ENCODE measurements around the gene TMEM175. TPM values are rescaled to one million over a fixed set of nuclear protein-coding genes. Genes with fewer than 3 reads are reported as not detected.
A peak's percentile ranks its signal among the peaks of the same experiment; 100 is the strongest.

TMEM175 gene
- polyA plus RNA-seq, 1 of the 3 experiments (the other 2 are of a cell fraction) = 54.2 TPM

DNA sequence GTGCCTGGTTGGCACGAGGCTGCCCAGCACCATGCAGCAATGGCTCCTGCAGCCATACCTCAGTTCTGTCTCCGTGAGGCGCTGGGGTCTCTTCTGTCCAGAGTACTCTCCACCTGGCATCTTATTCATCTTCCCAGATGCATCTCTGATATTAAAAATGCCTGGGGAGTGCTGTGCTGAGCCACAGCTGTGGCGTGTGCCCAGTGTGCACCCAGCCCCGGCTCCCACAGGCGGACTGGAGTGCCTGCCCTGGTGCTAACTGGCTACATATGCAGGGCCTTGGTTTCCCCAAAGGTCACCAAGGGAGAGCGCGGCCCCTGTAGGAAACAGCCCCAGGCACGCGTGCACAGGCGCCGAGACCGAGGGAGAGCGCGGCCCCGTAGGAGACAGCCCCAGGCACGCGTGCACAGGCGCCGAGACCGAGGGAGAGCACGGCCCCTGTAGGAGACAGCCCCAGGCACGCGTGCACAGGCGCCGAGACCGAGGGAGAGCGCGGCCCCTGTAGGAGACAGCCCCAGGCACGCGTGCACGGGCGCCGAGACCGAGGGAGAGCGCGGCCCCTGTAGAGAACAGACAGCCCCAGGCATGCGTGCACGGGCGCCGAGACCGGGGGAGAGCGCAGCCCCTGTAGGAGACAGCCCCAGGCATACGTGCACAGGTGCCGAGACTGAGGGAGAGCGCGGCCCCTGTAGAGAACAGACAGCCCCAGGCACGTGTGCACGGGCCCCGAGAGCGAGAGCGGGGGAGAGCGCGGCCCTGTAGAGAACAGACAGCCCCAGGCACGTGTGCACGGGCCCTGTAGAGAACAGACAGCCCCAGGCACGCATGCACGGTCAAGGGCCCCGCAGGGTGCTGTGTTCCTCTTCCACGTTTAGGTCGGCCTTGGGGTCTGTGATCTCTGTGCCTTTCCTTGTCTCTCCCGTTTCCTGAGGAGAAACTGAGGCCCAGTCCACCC lies 14.5 kb downstream of the TMEM175 start:
- H3K36me3 ChIP-seq (replicated peaks in 1 of 2; ENCODE audit: control insufficient read depth in 1 of 2, insufficient read depth in 2 of 2, low read length in 1 of 2) = no peaks in the 10 kb centered on the region
- no peak overlapping the region for H3K4me2 ChIP-seq
- WGBS (ENCODE audit: low lambda C conversion rate) = 88% methylated on average over 27 of the region's 62 CpGs
- no peaks in the 10 kb centered on the region for H3F3A ChIP-seq (replicated peaks; ENCODE audit: insufficient read depth)
- H3K27me3 ChIP-seq (ENCODE audit: insufficient read depth) = no peaks in the 10 kb centered on the region
- no peak for TF ChIP-seq TCF12 (IDR thresholded peaks at IDR 0.05)
- TF ChIP-seq SMC3 (IDR thresholded peaks at IDR 0.05; ENCODE audit: low read depth, low read length) = no peak
- TF ChIP-seq, protein P1, sequence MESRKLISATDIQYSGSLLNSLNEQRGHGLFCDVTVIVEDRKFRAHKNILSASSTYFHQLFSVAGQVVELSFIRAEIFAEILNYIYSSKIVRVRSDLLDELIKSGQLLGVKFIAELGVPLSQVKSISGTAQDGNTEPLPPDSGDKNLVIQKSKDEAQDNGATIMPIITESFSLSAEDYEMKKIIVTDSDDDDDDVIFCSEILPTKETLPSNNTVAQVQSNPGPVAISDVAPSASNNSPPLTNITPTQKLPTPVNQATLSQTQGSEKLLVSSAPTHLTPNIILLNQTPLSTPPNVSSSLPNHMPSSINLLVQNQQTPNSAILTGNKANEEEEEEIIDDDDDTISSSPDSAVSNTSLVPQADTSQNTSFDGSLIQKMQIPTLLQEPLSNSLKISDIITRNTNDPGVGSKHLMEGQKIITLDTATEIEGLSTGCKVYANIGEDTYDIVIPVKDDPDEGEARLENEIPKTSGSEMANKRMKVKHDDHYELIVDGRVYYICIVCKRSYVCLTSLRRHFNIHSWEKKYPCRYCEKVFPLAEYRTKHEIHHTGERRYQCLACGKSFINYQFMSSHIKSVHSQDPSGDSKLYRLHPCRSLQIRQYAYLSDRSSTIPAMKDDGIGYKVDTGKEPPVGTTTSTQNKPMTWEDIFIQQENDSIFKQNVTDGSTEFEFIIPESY (IDR thresholded peaks at IDR 0.05; ENCODE audit: borderline replicate concordance, low read depth) = no peak
- no peak for TF ChIP-seq MXI1 (IDR thresholded peaks at IDR 0.05; ENCODE audit: low read depth, low read length)
- TF ChIP-seq ELF1 (IDR thresholded peaks at IDR 0.05) = no peak
- no peak for TF ChIP-seq CHD2 (IDR thresholded peaks at IDR 0.05; ENCODE audit: low read length, partially characterized antibody)
- no peak for TF ChIP-seq MEF2A (IDR thresholded peaks at IDR 0.05; ENCODE audit: borderline replicate concordance, low read depth)
- no peak for TF ChIP-seq GABPA (IDR thresholded peaks at IDR 0.05; ENCODE audit: low read depth)
- no peak for TF ChIP-seq TEAD4 (IDR thresholded peaks at IDR 0.05; ENCODE audit: borderline replicate concordance, insufficient read depth)
- no peak for TF ChIP-seq EP300 (IDR thresholded peaks at IDR 0.05; ENCODE audit: borderline replicate concordance in 1 of 2, low read depth in 1 of 2, low read length in 1 of 2)
- H2AFZ ChIP-seq (ENCODE audit: low read depth) = no peak overlapping the region
- H3K79me2 ChIP-seq (ENCODE audit: insufficient read depth) = no peaks in the 10 kb centered on the region
- H3K9me2 ChIP-seq = no peaks in the 10 kb centered on the region
- no peak overlapping the region for H3K4me3 ChIP-seq (ENCODE audit: low read depth in 2 of 2, low read length in 1 of 2)
- peak; percentile 12 for DNase-seq
- no peaks in the 10 kb centered on the region for H4K20me1 ChIP-seq (ENCODE audit: insufficient read depth)
- no peaks in the 10 kb centered on the region for H3K9me3 ChIP-seq
- no peak overlapping the region for H3K27ac ChIP-seq (ENCODE audit: low read depth in 2 of 2, low read length in 1 of 2)
- H3K4me1 ChIP-seq (ENCODE audit: control insufficient read depth in 1 of 2, insufficient read depth in 2 of 2, low read depth in 1 of 2, low read length in 1 of 2) = no peaks in the 10 kb centered on the region
- CTCF ChIA-PET = no interaction called here
- H3K9ac ChIP-seq = no peak overlapping the region
- POLR2A ChIA-PET = no interaction called here

DNA sequence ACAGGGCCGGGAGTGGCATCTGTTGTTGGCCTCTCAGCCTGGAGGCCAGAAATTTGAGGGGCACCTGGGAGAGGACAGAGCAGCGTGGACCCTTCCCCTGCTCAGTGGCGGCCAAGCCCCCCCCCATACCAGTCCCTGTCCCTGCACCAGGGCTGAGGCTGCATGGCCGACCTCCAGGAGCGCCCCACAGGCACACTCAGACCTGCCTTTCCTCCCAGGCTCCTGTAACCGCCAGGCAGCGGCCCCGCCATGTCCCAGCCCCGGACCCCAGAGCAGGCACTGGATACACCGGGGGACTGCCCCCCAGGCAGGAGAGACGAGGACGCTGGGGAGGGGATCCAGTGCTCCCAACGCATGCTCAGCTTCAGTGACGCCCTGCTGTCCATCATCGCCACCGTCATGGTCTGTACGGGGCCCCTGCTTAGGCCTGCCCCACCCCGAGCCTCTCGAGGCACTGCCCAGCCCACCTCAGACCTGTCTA lies 15.3 kb downstream of the TMEM175 start:
- POLR2A ChIA-PET = no interaction called here
- TF ChIP-seq RFX5 (IDR thresholded peaks at IDR 0.05; ENCODE audit: low read length) (no peak), GATA2 (CRISPR knock-in tag; IDR thresholded peaks at IDR 0.05) (no peak), NRF1 (IDR thresholded peaks at IDR 0.05; ENCODE audit: low read depth, low read length) (no peak), ELF1 (IDR thresholded peaks at IDR 0.05) (no peak), FOXJ3 (CRISPR knock-in tag; IDR thresholded peaks at IDR 0.05) (no peak), SIN3A (IDR thresholded peaks at IDR 0.05; ENCODE audit: borderline replicate concordance, low read depth, low read length) (no peak), TCF12 (IDR thresholded peaks at IDR 0.05) (no peak), POLR2AphosphoS5 (IDR thresholded peaks at IDR 0.05; ENCODE audit: low read depth, low read length) (no peak), GABPA (IDR thresholded peaks at IDR 0.05; ENCODE audit: low read depth) (no peak)
- TF ChIP-seq, protein P2, sequence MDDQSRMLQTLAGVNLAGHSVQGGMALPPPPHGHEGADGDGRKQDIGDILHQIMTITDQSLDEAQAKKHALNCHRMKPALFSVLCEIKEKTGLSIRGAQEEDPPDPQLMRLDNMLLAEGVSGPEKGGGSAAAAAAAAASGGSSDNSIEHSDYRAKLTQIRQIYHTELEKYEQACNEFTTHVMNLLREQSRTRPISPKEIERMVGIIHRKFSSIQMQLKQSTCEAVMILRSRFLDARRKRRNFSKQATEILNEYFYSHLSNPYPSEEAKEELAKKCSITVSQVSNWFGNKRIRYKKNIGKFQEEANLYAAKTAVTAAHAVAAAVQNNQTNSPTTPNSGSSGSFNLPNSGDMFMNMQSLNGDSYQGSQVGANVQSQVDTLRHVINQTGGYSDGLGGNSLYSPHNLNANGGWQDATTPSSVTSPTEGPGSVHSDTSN (IDR thresholded peaks at IDR 0.05) = no peak
- TF ChIP-seq, protein P3, sequence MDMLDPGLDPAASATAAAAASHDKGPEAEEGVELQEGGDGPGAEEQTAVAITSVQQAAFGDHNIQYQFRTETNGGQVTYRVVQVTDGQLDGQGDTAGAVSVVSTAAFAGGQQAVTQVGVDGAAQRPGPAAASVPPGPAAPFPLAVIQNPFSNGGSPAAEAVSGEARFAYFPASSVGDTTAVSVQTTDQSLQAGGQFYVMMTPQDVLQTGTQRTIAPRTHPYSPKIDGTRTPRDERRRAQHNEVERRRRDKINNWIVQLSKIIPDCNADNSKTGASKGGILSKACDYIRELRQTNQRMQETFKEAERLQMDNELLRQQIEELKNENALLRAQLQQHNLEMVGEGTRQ (IDR thresholded peaks at IDR 0.05; ENCODE audit: borderline replicate concordance, low read depth, low read length) = no peak
- TF ChIP-seq, protein P1 (IDR thresholded peaks at IDR 0.05; ENCODE audit: borderline replicate concordance, low read depth) = no peak
- TF ChIP-seq, protein P4, sequence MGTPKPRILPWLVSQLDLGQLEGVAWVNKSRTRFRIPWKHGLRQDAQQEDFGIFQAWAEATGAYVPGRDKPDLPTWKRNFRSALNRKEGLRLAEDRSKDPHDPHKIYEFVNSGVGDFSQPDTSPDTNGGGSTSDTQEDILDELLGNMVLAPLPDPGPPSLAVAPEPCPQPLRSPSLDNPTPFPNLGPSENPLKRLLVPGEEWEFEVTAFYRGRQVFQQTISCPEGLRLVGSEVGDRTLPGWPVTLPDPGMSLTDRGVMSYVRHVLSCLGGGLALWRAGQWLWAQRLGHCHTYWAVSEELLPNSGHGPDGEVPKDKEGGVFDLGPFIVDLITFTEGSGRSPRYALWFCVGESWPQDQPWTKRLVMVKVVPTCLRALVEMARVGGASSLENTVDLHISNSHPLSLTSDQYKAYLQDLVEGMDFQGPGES (IDR thresholded peaks at IDR 0.05; ENCODE audit: low read depth, low read length) = no peak
- WGBS (ENCODE audit: low lambda C conversion rate) = 87% methylated on average over 9 of the region's 19 CpGs

More for the DNA sequence above, 15.3 kb downstream of the TMEM175 start:
- Histone ChIP-seq H4K20me1 (ENCODE audit: insufficient read depth) (no peaks in the 10 kb centered on the region), H3K9me2 (no peaks in the 10 kb centered on the region), H3K4me1 (ENCODE audit: control insufficient read depth in 1 of 2, insufficient read depth in 2 of 2, low read depth in 1 of 2, low read length in 1 of 2) (no peaks in the 10 kb centered on the region), H3K36me3 (replicated peaks in 1 of 2; ENCODE audit: control insufficient read depth in 1 of 2, insufficient read depth in 2 of 2, low read length in 1 of 2) (no peaks in the 10 kb centered on the region), H3K27ac (ENCODE audit: low read depth in 2 of 2, low read length in 1 of 2) (no peak overlapping the region), H3K4me2 (no peak overlapping the region), H3K79me2 (ENCODE audit: insufficient read depth) (no peaks in the 10 kb centered on the region), H3K9me3 (no peaks in the 10 kb centered on the region), H3K9ac (no peak overlapping the region), H3K4me3 (ENCODE audit: low read depth in 2 of 2, low read length in 1 of 2) (no peak overlapping the region), H2AFZ (ENCODE audit: low read depth) (no peak overlapping the region), H3K27me3 (ENCODE audit: insufficient read depth) (no peaks in the 10 kb centered on the region), H3F3A (replicated peaks; ENCODE audit: insufficient read depth) (no peaks in the 10 kb centered on the region)
- peak; percentile 31 for DNase-seq
- CTCF ChIA-PET = no interaction called here

Measured in SK-N-SH (cell line).